ENCODE results near the gene CDC25A.
A peak's percentile ranks its signal among the peaks of the same experiment; 100 is the strongest.
"Not testable (repeated sequence)": the region's sequence is repeated elsewhere in the genome, so short reads cannot be mapped to it uniquely, and the experiment has no call there.

CDC25A gene

DNA sequence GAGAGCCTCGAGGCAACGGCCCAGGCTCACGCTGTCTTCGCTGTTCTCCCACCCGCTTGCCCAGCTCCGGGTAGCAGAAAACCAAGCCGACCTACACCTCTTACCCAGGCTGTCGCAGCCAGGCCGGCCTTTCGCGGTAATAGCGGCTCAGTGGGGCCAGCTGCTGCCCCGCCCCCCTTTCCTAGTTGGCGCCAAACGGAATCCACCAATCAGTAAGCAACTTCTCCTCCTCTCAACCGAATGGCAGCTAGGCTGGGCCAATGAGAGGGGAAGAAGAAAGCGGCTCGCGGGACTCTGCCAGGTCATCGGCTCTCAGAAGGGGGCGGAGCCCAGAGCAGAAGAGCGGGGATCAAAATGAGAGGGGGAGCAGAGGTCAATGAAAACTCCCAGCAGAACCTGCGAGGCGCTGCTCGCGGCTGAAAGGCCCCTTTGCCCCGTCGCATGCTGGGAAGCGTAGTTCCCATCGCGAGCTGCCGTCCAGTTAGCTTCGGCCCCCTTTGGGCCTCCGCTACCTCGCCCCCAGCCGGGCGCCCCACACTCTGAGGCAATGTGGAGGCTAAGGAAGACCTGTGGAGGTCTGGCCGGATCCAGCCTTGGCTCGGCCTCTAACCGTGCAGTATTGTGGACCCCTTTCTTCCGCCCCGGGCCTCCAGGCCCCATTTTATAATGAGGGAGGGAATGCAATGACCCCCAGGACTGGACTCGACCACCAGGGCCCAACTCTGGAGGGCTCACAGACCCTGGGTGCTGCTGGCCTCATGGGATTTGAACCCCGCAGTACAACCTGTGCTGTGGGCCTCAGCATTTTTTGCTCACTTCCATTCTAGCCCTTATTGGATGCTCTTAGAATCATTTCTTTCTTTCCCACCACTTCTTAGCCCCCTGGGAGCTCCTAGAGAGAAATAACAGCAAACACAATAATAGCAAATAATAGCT is at the start of gene CDC25A:
Gene CDC25A, minus strand, starts transcription at position 152 of the 936 bp plus-strand sequence. CDS start 470 bp downstream, outside the sequence.
- DNase-seq, result peak; percentile 97 to 98

DNA sequence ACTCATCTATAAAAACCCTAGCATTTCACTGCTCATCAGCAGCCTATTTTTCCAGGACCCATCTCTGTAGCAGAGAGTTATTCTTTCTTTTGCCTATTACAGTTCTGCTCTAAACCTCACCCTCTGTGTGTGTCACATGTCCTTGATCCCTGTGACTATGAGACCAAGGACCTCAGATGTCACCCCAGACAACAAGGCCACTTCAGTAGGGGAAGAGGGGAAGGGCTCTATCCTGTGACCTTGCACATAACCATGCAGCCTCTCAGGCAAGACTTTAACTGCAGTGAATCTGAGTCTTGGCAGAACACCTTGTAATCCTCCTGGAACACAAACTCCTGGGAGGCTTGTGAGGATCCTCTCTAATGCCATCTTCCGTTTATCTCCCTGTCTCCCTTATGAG is 48.3 kb upstream of the CDC25A start:
- no peak for DNase-seq

DNA sequence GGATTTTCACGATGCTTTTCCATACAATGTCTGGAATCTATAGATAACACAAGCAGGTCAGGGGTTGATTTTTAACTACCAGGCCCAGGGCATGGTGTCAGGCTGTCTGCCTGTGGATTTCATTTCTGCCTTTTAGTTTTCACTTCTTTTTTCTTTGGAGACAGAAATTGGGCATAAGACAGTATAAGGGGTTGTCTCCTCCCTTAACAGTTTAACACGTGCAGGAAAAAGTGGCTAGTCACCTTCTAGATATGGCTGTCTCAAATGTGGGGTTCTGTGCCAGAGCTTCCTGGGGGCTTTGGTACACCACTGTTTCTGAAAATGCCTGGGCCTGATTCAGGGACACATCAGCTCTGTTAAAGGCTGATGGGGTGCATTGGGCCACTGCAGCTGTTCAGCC is 45.3 kb upstream of the CDC25A start:
- no peak for DNase-seq

DNA sequence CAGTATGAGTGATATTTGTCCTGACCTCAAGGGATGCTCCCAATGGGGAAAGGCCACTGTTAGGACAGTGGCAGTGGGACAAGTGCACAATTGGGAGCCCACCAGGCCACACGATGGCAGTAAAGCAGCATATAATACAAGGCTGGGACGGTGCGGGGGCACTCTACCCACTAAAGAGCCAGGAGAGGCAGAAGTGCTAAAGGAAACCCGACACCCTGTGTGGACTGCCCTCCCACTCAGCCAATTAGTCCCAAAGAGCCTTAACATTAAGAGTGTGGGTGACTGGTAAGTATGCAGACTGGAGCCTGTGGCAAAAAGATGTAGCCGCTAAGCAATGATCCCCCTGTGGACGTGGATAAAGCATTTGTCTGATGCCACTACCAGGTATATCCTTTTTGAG is 44.5 kb upstream of the CDC25A start:
- peak; percentile 50 to 64 for DNase-seq

DNA sequence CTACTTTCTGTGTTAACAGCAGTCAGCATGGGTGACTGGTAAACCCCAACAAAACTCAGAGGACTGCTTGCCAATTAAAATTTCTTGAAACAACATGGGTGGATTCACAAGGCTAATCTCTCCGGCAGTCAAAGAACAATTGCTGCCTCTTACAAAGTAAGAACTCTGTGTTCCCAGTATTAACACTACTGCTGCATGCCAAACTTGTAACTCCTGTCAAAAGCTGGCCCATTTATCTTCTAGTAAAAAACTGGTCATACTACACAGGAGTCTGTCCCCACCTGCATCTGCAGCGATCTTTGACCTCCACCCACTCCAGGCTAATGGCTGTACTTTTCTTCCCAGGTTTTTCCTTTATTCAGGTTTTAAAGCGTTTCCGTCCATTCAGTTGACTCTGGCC is 44.0 kb upstream of the CDC25A start:
- no peak for DNase-seq

DNA sequence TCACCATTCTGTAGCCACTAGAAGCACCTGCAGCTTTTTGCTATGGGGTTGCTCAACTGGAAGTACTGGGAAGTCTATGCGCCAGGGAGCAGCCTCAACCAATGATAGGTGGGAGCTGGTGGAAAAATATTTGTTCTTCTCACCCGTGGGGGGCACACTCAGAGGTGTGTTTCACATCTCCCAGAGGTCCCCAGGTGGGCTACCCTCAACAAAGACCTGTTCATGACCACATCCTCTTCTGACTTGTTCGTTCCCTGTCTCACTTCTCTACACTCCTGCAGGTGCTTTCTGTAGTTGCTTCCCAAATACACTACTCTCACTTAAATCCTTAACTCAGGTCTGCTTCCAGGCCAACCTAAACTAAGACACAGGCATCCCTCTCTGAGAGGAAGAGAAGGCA is 38.7 kb upstream of the CDC25A start:
- DNase-seq, result no peak

DNA sequence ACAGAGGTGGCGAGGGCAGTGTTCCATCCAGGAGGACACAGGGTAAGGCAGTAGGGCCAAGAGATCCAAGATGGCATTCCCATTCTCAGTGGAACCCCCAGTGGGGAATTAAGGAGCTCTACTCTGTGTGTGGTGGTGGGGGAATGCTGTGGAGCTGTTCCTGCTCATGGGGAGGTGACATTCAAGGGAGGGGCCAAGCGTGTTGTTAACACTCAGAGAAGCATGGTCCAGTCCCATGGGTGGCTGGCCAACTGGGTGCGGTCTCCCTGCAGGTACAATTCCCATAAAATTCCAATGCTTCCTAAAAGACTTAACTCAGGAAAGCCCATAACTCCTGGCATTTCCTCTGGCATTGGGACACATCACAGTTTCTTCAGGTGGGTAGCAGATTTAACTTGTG is 37.4 kb upstream of the CDC25A start:
- DNase-seq, result no peak

DNA sequence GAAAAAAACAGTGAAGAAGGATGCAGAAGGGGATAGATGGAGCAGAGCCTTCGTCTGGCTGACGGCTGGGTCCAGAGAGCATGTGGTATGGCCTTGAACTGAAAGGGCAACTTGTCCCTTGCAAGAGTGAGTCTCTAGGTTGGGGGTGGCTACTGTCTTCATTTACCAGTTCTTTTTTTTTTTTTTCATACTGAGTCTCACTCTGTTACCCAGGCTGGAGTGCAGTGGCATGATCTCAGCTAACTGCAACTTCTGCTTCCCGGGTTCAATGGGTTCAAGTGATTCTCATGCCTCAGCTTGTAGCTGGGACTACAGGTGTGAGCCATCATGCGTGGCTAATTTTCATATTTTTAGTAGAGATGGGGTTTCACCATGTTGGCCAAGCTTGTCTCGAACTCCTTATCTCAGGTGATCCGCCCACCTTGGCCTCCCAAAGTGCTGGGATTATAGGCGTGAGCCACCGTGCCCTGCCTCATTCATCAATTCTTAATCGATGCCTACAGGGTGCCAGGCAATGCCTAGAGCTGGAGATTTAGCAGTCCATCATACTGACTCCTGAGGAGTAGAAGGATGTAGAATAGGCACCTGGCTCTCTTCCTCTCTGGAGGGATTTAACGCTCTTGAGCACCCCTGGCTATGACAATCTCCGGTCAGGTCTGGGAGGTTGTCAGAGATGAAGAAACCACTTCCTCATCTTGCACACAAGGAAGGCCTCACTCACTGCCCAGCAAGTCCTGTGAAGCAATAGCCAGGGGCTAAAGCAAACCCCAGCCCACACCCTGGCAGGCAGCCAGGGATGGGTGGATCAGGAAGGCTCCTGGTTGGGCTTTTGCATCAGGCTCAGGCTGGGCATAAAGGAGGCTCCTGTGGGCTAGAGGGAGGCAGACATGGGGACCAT is 34.6 kb upstream of the CDC25A start, which contains the start of gene CAMP:
Gene CAMP, plus strand, starts transcription at position 880 of the 898 bp plus-strand sequence. Its CDS starts 17 bp downstream, at position 897.
- DNase-seq, result peak; percentile 31 to 74

DNA sequence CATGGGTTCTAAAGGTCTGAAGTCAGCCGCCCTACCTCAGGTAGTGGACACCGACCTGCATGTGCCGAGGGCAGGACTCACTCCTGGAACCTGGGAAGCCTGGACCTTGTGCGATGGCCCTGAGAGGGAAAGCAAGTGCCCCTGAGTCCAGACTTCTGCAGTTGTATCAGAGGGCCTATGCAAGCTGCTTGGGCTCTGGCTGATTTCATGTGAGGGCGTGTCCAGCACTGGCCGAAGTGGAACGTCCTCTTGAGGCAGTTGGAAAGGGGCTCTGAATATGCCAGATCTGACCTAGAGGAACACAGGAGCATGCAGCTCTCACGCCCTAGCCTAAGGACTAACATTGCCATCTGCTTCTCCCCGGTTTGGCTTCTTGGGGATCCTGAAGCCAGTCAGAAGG is 32.5 kb upstream of the CDC25A start:
- DNase-seq, result no peak

DNA sequence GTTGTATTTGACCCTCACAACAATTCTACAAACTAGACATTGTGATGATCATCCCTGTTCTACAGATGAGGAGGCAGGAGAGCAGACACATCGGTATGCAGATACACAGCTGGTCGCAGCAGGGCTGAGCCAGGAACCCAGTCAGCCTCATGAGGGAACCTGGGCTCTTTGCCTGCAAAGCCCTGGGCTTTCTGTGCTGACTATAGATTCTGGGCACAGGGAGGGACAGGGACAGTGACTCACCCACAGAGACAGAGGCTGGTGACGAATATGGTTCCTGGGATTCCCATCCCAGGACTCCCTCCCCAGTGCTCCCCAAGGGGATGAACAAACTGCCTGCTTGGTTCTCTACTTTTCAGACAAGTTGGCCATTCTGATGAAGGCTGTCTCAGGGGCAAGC is 31.3 kb upstream of the CDC25A start:
- no peak for DNase-seq

DNA sequence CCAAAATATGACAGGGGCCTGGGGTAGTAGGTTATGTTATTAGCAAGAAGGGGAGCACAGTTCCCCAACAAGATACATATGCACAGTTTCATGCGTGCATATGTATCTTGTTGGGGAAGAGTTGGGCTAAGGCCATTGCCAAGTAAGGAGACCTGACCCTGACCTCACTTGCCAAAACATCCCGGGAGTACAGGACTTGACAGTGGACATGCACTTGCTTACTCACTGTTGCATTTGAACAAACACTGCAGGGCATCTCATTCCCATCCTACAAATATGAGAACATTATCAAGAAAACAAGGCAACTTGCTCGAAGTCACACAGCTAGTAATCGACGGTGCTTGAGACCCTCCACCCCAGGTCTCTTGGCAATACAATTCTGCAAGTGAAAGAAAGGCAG is 30.3 kb upstream of the CDC25A start:
- DNase-seq, result no peak

DNA sequence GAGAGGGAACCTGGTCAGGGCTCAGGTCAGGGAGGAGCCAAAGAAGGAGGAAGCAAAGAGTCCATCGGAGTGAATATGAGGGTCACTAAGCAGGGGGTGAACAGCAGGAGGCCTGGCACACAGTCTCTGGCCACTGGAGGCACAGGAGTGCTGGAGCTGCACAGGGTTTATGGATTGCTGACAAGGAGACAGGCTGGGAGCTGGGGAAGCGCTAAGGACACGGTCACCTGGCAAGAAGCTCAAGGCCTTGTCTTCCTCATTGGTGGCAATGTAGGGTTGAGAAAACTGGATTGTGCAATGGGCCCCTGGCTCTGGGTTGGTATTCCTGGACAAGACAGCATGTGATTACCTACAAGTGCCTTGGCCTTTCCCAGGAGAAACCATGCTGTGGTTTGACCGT is 29.2 kb upstream of the CDC25A start:
- no peak for DNase-seq

DNA sequence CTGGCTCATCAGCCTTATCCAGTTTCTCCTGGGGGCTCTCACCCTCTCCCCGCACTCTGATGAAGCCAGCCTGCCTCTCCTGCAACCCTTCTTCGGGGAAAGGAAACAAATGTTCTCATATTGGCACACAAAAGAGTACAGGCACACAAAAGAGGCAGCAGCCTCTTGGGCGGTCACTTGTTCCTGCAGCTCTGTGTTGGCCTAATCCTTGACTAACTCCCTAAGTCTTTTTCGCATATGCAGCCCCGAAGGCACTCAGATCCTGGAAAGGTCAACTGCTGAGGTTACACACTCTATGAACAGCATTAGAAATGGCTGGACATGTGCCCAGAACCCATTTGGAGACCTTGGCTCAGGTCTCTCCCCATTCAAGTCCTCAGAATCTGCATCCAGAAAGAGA is 27.7 kb upstream of the CDC25A start:
- no peak for DNase-seq

DNA sequence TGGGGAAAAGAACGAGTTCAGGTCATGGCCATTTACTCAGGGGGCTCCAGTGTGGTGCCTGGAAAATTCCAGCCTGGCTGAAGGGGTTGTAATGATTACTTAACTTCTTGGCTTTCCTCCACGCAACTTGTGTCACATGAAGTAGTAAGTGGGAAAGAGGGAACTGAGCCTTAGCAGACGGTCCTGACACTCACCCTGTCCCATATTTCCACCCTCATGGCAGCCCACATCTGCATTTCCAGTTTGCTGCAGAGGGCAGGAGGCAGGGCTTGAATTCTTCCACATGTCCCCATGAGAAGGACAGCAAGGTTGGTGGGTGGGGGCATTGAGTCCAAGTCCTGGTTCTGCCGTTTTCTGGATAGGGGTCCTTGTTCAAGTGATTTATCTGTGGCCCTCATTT is 27.2 kb upstream of the CDC25A start:
- DNase-seq, result no peak

DNA sequence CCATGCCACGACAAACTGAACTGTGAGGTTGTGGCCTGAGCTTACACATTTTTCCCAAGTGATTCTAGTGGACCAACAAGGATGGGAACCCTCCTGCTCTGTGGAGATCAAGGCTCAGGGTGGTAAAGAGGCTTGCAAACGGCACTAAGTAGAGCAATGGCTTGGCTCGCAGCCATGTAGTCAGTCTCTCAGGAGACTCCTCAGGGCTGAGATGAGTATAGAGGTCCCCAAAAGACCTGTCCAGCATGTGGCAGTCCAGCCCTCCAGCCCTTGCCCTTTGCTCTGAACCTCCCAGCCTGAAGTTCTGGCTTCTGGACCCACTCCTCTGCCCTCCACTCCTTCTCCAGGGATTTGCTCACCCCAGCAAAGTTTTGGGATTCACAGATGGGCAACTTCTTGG is 26.8 kb upstream of the CDC25A start:
- DNase-seq, result no peak

DNA sequence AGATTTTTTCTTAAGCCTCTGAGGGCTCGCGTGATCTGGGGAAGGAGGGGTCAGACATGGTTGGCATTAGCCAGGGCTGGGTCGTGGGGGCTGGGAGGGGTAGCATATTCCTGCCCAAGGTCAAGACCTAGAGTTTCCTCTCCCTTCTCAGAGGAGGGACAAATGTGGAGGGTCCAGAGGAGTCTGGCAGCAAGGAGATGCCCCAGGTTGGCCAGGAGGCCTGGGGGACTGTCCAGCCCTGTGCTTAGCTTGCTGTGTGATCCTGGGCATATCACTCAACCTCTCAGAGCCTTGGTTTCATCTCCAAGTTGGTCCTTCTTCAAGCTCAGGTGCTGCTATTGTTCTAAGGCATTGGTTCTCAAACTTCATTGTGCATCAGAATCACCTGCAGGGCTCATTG is 26.0 kb upstream of the CDC25A start:
- no peak for DNase-seq

DNA sequence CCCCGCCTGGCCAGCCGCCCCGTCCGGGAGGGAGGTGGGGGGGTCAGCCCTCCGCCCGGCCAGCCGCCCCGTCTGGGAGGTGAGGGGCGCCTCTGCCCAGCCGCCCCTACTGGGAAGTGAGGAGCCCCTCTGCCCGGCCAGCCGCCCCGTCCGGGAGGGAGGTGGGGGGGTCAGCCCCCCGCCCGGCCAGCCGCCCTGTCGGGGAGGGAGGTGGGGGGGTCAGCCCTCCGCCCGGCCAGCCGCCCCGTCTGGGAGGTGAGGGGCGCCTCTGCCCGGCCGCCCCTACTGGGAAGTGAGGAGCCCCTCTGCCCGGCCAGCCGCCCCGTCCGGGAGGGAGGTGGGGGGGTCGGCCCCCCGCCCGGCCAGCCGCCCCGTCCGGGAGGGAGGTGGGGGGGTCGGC is 23.6 kb upstream of the CDC25A start:
- DNase-seq, result not testable (repeated sequence)

DNA sequence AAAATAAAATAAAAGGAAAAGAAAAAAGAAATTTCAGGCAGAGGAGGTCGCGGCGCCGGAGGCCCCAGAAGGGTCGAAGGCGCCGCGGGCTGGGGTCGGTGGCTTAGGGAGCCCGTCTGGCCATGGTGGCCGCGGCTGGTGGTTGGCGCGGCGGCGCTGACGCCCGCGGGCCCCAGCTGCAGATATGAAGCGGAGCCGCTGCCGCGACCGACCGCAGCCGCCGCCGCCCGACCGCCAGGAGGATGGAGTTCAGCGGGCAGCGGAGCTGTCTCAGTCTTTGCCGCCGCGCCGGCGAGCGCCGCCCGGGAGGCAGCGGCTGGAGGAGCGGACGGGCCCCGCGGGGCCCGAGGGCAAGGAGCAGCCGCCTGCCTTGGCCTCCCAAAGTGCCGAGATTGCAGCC is 22.3 kb upstream of the CDC25A start:
- not testable (repeated sequence) for DNase-seq

DNA sequence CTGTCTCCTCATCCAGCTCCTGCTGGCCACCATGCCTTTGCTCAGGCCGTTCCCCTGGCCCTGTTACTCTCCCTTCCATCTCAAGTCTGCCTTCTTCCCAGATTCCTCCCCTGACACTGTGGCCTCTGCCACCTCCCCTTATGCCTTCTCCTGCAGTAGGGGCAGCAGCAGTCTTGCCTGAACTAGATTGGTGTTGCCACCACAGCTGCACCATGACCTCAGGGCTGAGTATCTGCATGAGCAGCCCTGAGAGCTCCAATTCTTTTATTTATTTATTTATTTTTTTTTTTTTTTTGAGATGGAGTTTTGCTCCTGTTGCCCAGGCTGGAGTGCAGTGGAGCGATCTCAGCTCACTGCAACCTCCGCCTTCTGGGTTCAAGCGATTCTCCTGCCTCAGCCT is 21.2 kb upstream of the CDC25A start:
- DNase-seq, result no peak

DNA sequence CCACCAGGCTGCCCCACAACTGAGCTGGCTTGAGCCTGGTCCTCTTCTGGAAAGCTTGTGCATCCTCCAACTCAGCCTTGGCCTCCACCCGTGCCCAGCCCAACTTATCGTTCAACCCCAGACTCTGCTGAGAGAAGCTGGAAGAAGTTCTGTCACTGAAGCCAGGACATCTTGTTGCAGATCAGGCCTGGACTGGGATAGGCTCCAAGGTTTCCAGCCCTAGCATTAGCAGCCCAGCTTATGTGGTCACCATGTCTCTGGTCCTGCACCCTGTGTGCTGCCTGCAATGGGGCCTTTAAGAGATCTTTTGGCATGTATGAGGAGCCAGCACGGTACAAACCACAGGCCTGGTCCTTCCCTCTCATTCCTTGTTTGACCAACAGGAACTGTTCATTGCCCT is 19.9 kb upstream of the CDC25A start:
- no peak for DNase-seq

DNA sequence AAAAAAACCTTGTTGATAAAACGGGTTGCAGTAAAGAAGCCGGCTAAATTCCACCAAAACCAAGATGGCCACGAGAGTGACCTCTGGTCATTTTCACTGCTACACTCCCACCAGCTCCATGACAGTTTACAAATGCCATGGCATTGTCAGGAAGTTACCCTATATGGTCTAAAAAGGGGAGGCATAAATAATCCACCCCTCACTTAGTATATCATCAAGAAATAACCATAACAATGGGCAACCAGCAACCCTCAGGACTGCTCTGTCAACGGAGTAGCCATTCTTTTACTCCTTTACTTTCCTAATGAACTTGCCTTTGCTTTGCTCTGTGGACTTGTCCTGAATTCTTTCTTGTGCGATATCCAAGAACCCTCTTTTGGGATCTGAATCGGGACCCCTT is 14.4 kb upstream of the CDC25A start:
- DNase-seq, result no peak

DNA sequence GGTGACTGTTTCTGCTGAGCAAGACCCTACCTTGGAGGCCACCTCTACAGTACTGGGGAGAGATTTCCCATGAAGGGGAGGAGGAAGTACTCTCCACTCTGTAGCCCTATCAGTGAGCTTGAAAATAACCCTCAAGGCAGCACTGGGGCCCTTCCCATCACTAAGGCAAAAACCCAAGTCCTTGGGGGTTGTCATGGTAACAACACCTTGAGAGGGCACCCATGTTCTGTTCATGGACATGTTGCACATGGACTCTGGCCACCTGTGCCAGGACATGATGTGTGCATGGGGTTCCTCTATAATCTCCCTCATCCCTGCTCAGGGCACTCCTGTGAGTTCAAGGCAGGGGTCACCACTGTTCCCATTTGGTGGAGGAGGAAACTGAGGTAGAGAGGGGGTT is 10.9 kb upstream of the CDC25A start:
- no peak for DNase-seq

DNA sequence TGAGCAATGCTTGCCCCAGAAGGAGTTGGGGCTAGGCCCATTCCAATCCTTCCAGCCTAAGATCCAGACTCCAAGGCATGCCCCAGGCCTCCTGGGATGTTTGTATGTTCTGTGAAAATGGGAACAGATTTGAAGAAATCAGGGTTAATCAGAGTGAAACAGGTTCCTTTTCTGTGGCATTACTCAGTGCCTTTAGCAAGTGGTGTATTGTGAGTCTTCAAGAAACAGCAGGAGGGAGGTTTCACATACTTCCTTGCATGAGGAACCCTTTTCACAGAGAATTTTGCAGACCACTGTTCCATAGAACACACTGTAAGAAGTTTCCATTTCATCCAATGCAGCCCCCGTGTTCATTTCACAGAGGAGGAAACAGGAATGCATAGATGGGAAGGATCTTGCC is 8.4 kb upstream of the CDC25A start:
- DNase-seq, result no peak

Measured in CD4-positive, alpha-beta T cell treated with Interferon alpha-2 for 1 hour (primary cell).